CD1c-positive myeloid dendritic cell (primary cell): ENCODE data around the gene RGS6.
"Not testable (repeated sequence)": the region's sequence is repeated elsewhere in the genome, so short reads cannot be mapped to it uniquely, and the experiment has no call there.

Source experiments
- DNase-seq: peaks from one replicate; pipeline ENCODE4 v3.0.0-alpha.2; 2016; ENCODE audit errors: extremely low spot score

The RGS6 gene

DNA sequence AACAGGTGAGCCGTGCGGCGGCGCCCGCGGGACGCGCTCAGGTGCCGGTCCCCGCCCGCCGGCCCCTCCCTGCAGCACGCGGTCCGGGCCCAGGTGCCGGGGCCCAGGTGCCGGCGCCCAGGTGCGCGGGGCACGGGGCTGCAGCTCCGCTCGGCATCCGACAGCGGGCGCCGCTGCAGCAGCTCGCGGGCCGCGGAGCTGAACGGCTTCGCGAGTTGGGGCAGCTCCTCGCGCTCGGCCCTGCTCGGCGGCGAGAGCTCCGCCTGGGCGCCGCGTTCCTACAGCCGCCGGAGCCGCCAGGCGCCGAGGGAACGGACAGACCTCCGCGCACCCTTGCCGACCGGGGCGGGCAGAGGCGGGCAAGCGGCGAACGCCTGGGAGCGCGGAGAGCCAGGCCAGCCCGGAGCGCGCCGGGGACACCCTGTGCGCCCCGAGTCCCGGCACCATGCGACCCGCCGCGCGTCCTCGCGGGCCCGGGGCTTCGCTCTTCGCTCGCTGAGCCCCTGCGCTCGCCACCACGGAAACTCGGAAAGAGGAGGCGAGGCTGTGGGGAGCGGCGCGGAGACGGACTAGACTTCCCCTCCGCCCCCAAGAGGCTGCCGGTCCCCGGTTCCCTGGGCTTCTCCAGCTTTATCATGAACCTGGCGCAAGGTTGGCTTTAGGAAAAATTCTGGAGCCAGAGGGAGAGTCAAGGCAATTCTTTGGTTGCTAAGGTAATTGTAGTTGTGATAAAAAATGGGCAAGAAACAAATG, at the start of gene RGS6:
Gene RGS6, plus strand, starts transcription at position 201 of the 753 bp plus-strand sequence.
- no peak for DNase-seq

DNA sequence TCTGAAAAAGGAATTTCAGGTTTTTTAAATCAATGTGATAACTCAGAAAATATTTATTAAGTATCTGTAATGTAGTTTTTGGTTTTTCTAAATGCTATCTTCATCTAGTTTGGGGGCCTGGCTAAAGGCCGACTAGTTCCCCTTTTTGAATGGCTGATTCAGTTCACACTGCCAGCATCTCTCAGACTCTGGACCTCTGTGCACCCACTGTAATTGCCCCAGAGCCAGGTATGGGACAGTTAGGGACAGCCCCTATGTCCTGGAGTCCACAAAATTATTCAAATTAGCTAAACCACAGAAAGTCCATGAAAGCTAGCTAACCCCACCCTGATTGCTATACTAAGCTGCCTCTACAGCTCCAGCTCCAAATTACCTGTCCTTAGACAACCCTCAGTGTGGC, 49.1 kb upstream of the RGS6 start:
- DNase-seq = no peak

DNA sequence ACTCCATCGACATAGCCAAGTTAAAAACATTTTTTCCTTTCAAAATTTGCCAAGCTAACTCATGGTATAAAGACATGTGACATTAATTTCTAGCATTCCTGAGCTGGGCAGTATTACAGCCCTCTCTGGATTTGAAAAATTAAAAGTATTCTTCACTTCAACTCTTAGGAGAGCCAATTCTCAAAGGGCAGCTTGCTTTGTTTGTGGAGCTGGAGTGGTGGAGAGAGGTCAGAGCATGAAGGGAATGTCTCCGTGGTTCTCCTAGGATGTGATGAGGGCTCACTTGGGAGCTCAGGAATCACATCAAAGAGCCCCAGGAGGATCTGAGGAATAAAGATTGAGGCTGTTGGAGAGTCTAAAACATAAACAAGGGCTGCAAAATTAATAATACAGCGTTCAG, 46.9 kb upstream of the RGS6 start:
- DNase-seq = no peak

DNA sequence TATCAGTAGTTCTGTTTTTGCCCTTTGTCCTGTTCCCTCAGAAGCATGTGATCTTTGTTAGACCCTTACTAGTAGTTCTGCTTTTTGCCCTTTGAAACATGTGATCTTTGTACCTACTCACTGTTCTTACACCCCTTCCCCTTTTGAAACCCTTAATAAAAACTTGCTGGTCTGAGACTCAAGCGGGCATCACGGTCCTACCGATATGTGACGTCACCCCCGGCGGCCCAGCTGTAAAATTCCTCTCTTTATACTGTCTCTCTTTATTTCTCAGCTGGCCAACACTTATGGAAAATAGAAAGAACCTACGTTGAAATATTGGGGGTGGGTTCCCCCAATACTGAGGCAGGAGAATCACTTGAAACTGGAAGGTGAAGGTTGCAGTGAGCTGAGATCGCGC, 44.4 kb upstream of the RGS6 start:
- DNase-seq = not testable (repeated sequence)

DNA sequence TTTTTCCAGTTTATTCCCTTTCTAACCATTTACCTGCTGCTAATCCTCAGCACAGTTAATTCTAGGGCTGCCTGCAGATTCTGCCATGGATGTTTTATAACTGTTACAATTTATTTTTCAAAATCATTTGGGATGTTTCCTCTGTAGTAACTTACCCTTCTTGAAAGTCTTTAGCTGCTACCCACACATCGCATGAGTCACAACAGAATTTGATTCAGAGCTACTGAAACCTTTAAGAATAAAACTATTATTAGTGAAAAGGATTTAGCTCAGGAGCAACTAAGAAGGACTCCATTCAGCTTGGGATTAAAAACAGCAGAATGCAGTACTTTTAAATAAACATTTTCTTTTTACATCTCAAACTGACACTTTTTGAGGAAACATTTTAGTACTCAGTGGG, 41.7 kb upstream of the RGS6 start:
- no peak for DNase-seq

DNA sequence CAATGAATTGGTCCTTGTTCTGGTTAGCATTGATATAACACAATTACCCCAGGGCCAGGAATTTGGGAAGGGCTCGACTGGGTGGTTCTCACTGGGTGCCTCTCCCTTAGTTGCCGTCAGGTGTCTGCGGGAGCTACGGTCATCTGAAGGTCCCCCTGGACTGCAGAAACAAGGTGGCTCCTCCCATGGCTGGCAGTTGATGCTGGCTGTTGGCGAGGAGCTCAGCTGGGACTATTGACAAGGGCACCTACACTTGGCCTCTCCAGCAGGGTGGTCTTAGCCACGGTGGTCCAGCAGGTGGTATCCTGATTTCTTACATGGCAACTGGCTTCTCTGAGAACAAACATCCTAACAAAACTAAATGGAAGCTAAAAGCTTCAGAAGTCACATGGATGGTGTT, 41.0 kb upstream of the RGS6 start:
- no peak for DNase-seq

DNA sequence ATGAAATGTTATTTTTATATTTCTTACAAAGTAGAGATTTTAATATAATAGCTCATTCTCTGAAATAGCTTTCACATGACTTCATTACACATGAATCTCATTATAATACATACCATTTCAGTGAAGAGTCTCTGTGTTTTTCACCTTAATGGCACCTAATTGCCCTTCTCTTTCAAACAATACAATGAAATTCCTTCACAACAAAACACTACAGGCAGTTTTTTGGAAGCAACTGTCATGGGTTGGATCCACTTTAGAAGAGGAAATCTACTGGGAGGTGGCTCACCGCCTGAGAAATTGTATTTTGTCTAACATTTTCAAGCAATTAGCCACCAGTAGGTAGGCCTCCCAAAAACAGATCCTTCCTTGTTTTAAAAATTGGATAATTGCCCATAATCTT, 40.3 kb upstream of the RGS6 start:
- no peak for DNase-seq

DNA sequence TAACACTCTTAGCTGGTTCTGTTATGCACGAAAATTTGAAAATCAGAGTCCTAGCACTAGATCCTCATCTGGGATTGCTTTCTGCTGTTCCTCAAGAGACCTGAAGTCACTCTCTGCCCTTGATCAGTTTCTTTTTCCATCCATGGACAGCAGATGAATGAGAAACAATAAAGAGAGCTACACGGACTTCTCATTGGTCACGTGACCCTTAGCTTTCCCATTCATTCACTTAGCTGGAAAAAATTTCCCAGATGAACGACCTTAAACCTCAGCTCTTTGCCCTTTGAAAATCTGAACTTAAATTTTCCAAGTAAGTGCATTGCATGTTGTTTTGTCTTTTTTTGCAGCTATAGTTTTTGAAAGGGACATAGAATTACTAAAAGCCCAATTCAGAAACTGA, 27.2 kb upstream of the RGS6 start:
- DNase-seq = no peak

DNA sequence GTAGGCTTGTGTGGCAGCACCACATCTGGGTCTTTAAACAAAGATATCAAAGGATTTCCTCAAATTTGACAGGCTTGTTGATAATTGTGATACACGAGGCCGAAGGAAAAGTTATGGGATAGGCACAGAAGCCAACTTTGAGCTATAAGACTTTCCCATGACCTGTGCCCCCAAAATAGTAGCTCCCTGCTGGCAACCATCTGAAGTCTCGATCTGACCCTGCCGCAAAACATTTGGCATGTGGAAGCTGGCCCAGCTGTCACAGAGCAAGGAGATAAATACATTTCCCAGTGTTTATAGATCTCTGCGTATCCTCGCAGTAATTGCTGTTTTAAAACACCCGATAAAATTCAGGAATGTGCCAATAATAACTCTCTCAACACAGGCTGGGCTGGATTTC, 26.4 kb upstream of the RGS6 start:
- DNase-seq = no peak

DNA sequence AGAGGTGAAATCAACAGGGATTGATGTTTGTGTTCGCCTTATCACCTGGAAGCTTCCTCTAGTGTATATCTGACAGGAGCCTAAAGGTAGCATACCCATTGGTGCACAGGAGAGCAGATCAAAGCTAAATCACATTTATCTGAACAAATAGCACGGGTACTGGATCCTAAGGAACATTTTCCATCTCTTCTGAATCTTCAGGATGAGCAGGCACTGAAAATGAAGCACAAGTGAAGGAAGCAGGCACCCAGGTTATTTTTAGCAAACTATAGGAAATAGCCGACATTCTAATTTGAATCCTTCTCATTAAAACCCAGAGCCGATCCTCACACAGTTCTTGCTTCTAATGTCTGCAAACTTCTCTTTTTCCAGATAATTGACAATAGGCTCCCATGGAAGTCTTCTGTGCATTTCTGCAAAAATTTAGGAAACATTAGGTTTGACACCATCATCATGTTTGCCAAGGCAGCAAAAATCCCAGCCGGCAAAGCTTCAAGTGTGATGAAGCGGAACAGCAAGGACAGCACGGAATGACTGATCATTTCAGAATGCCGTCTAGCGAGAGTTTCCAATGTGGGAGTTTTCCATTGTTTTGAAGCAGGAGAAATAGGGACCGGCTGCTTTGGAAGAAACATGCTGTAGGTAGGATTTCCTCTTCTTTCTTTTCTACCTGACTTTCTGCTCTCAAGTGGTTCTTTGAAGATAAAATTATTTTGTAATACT, 24.3 kb upstream of the RGS6 start:
- DNase-seq = no peak

DNA sequence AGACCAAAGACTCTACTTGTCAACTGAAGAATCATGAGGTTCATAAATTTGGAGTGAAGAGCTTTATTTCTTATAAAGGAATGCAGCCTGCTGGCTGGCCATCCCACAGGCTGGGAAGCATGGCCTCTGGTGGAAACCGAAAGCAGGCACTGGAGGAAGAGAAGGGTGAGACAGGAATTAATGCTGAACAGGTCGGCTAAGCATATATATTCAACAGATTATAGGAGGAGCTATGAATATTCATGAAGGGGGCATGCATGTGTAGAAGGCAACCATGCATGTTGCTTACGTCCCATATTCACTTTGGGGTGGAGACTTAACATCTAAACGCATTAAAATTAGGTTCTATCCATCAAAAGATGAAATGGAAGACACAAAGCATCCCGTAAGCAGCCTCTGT, 20.6 kb upstream of the RGS6 start:
- DNase-seq = no peak

DNA sequence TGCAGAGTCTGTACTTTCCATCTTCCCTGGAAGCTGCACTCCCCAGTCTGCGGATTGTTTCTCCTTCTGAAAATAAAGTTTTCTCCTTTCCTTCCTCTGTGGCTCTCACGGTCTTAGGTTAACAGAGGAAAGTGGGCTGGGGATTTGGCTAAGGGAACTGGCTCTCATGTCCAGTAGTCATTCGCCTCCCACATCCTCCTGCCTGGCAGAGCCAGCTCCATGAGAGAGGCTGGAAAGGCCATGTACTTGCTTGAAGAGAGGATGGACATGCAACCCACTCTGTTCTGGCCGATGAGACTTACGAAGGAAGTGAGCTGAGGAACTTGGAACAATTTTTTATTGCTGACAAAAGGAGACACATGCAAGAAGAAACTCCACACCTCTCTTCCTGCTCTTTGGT, 18.9 kb upstream of the RGS6 start:
- DNase-seq = no peak

DNA sequence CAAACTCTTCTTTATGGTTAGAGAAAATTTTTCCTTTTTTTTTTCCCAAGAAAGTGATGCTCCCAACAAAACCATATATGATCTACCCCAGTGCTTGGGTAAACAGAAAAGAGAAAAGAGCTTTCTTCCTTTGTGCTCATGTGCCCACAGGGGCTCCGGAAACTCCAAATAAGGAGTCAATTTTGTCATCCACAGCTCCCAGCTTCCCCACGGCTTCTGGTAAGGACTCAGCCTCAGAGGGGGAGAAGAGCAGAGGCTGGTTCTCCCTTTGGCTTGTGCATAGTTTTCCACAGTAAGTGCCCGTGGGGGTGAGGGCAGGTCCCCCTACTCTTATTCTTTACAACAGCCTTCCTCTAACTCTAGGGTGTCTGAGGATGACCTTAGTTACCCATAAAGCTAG, 13.3 kb upstream of the RGS6 start:
- DNase-seq = no peak

DNA sequence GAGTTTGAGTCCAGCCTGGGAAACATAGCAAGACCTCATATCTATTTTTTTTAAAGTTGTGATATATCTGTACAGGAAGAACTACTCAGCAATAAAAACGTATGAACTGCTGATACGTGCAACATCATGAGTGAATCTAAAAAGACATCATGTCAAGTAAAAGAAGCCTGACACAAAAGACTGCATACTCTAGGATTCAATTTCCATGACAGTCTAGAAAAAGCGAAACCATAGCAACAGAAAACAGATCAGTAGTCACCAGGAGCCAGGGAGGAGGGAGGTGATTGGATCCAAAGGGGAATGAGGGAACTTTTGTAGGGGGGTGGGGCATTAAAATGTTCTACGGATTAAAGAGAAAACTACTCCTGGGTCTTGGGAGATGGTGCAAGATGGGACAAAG, 8.7 kb upstream of the RGS6 start:
- no peak for DNase-seq

DNA sequence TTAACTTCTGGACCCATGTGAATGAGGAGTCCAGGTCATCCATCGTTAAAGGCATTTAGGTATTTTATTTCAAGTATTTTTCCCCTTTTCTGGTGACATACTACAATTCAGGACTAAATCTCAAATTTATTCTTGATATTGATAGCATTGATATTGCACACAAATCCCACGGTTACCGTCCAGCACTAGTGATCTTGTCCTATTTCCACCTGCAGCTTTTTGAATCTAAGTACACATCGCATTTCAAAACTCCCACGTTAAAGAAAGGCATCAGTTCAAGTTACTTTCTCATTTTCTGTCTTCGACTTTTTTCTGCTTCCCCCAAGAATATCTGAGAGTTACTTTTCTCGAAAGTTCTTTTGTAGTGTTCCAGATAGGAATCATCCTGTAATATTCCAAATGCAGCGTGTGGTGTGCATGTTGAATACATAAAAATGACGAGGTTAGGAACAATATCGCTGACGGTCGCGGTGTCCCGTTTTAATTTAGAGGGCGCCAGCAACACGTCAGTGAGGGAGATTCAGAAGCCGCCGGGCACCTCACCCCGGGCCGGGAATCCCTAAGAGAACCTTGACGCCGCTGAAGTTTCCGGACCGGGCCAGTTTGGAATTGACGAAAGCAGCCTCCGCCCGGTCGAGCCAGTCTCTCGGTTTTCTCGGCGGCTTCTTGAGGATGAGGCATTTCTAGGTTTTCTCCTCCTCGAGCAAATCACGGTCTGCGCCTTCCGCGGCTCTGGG, 569 bp upstream of the RGS6 start:
- no peak for DNase-seq

DNA sequence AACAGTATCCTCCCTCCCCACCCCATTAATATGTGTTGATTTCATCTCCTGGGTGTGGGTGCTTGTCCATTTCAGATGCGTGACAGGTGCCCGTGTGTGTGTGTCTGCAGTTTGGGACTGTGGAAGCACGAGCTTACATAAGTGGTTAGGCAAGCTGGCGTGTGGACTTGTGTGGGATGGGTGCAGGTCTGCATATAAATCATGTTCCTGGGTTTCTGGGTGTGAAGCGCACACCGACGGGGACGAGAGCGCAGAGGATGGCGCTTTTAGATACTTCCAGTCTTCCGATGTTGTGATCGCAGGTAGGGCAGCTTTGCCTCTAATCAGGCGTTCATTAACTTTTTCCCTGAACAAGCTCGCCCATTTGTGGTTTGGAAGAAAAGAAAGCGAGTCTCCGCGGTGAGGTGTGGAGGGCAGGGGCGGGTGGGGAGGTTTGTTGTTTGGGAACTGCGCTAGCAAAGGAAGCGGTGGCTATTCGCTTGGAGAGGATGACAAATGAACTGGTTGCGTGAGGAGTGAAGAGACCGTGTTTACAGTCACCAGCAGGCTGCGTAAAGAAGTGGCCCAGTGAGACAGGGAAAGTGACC, 865 bp downstream of the RGS6 start:
- no peak for DNase-seq

DNA sequence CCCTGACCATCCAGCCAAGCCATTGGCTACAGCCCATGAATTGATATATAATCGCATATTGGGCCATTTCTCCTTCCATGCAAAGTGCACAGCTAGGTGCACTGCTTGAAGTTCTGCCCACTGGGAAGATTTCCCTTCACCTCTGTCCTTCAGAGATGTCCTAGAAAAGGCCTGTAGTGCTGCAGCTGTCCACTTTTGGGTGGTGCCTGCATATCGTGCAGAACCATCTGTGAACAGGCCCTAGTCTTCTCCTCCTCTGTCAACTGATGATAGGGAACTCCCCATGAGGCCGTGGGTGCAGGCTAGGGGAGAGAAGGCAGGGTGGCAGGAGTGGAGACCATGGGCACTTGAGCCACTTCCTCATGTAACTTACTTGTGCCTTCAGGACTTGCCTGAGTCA, 6.0 kb downstream of the RGS6 start:
- not testable (repeated sequence) for DNase-seq

DNA sequence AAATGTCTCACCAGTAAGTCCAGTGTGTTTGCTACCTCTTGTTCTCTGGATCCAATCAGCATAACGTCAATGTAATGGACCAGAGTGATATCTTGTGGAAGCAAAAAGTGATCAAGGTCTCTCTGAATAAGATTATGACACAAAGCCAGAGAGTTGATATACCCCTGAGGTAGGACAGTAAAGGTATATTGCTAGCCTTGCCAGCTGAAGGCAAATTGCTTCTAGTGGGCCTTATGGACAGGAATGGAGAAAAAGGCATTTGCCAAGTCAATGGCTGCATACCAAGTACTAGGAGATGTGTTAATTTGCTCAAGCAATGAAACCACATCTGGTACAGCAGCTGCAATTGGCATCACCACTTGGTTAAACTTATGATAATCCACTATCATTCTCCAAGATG, 7.1 kb downstream of the RGS6 start:
- DNase-seq = not testable (repeated sequence)

DNA sequence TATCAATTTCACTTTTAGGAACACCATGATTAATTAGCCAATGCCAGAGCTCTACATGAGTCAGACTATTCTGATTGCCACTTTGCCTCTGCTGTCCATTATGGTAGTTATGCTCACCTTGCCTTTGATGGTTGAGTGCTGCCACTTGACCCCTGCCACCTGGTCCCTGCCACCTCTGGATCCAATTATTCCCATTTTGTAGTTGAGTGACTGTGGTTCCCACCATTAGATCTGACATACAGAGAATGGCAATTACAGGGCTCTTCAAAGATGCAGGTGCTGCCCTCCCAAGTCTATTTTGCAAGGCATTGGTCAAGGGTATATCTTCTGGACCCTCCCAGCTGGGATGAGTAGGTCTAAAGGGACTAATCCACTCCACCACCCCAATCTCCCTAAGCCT, 8.3 kb downstream of the RGS6 start:
- DNase-seq = not testable (repeated sequence)

DNA sequence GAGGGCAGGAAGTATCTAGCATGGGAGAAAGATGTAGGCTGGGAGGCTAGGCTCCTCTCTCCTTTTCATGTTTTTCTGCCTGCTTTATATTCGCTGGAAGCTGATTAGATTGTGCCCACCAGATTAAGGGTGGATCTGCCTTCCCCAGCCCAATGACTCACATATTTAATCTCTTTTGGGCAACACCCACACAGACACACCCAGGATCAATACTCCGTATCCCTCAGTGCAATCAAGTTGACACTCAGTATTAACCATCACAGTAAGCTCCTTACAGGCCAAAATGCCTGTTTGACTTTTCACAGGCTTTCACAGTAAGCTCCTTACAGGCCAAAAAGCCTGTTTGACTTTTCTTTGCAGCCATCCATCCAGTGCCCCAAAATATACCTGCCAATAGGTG, 9.4 kb downstream of the RGS6 start:
- DNase-seq = not testable (repeated sequence)

DNA sequence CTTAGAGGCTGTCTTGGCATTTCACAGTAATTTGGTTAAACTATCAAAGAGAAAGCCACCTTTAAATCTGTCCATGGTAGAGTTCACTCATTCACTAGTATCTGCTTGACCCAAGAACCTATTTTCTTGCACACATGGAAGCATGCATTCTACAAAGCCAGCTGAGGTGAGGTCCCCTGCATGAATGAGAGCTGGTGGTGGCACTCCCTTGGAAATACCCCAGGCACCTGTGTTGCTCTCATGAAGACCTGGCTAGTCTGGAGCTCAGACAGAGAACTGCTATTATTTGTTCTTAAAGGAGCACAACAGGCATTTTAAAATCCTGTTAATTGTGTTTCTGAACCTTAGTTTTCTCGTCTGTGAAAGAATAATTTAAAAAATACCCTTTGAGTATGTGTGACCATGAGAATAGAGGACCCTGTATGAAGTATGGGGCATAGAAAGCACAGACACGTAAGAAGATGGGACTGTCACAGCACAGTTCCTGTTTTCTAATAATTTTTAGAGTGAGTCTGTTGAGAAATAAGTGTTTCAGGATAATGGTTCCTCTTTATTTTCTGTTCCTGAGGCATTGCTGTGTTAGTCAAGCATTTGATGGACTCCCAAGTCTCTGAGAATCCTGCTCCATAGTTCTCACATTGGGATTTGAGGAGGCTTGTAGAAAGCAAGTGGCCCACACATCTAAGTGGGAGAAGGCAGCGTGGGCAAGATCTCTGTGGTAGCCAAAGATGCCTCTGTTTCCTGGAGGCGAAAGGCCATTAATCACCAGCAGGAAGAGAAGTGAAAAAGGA, 10.9 kb downstream of the RGS6 start:
- peak; percentile 67 for DNase-seq

DNA sequence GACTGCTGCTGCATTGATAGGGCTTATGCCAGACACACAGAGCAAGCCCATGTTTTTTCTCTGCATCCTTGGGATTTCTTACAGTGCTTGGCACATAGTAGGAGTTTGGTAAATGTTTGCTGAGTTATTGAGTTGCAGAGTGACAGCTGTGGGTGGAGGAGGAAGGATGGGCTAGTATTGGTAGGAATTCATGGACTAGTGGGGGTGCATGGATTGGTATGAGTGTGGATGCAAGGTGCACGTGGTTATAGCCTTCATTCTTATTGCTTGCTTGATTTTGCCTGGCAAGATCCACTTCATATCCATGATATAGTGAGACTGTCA, 11.4 kb downstream of the RGS6 start:
- no peak for DNase-seq
